ENCODE results near the gene ALDH1B1. TPM values are rescaled to one million over a fixed set of nuclear protein-coding genes. Genes with fewer than 3 reads are reported as not detected.

ALDH1B1 gene
- total RNA-seq, 4 donors from 2014 or later, result 14.7 to 42.0 (median 37.0) TPM

DNA sequence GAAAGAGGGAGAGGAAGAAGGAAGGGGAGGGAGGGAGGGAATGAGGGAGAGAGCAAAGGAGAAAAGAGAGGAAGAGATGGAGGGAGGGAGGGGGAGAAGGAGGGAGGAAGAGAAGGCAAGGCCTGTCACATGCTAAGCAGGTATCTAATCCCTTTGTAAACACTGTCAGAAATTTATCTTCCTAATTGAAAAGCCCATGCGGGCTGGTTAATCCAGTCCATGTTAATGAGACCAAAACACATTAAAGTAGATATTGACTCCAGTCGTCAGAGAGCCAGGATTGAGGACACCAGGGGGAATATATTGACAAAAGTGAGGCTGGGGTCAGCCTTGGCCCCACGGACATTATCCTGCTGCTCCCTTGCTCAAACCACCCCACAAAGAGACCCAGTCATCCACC lies 37.4 kb upstream of the ALDH1B1 start:
- Histone ChIP-seq H3K27ac (no peak overlapping the region), H3K27me3 (no peaks in the 10 kb centered on the region), H3K4me3 (no peak overlapping the region), H3K36me3 (no peaks in the 10 kb centered on the region), H3K4me1 (no peaks in the 10 kb centered on the region), H3K9me3 (no peaks in the 10 kb centered on the region)
- TF ChIP-seq CTCF (IDR thresholded peaks at IDR 0.05), result no peak
- TF ChIP-seq POLR2A (IDR thresholded peaks at IDR 0.05), result no peak
- DNase-seq, result no peak

- H3K9me3 ChIP-seq, result no peaks in the 10 kb centered on the region
- TF ChIP-seq POLR2A (IDR thresholded peaks at IDR 0.05) (no peak), CTCF (IDR thresholded peaks at IDR 0.05) (no peak)
- no peak overlapping the region for H3K4me3 ChIP-seq
- no peak overlapping the region for H3K27ac ChIP-seq
- no peak for DNase-seq
- H3K36me3 ChIP-seq, result no peaks in the 10 kb centered on the region
- H3K27me3 ChIP-seq, result no peaks in the 10 kb centered on the region
- no peaks in the 10 kb centered on the region for H3K4me1 ChIP-seq
Measured at GRCh38 chr9:38355517-38356120, 36.9 kb upstream of the ALDH1B1 start.

GRCh38 chr9:38356851-38357250 lies 35.7 kb upstream of the ALDH1B1 start:
- no peak for TF ChIP-seq CTCF (IDR thresholded peaks at IDR 0.05)
- no peak for TF ChIP-seq POLR2A (IDR thresholded peaks at IDR 0.05)
- no peaks in the 10 kb centered on the region for H3K27me3 ChIP-seq
- no peaks in the 10 kb centered on the region for H3K36me3 ChIP-seq
- no peaks in the 10 kb centered on the region for H3K4me1 ChIP-seq
- no peak overlapping the region for H3K4me3 ChIP-seq
- no peak overlapping the region for H3K27ac ChIP-seq
- DNase-seq, result no peak
- no peaks in the 10 kb centered on the region for H3K9me3 ChIP-seq

DNA sequence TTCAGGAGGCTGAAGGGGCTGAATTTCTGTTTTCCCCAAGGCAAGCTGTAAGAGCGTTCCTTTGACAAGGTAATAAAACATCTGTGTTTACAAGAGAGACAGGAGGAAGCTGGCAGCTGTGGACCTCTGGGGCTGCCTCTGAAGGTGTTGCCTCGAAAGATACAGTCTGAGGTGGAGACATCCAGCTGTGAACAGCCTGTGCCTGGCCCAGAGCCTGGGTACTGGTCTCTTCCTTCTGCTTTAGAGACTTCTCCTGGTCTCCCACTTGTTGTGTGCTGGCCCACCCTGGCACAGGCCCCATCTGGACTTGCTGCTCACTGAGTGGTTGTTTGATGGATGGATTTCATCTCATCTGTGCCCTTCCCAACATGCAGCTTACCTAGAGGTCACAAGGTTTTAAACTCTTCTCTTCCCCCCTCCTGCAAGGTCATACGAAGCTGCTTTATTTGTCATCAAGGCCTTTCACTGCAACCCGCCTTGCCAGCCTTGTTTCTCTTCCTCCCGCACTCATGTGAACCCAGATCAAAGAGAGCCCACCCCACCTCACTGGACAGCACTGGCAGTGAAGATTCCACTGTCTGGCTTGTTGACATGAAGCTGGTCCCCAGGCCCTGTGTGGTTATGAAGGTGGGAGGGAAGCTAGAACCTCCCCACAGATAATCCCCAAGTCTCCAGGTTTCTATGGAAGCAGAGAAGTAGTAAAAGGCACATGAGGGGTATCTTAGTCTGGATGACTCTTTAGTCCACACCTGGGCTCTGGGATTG lies 35.0 kb upstream of the ALDH1B1 start:
- no peaks in the 10 kb centered on the region for H3K9me3 ChIP-seq
- no peak overlapping the region for H3K27ac ChIP-seq
- DNase-seq, result peak in 1 of 3 donors; percentile 32
- TF ChIP-seq POLR2A (IDR thresholded peaks at IDR 0.05) (no peak), CTCF (IDR thresholded peaks at IDR 0.05) (no peak)
- H3K36me3 ChIP-seq, result no peaks in the 10 kb centered on the region
- H3K4me1 ChIP-seq, result no peaks in the 10 kb centered on the region
- no peaks in the 10 kb centered on the region for H3K27me3 ChIP-seq
- H3K4me3 ChIP-seq, result no peak overlapping the region

DNA sequence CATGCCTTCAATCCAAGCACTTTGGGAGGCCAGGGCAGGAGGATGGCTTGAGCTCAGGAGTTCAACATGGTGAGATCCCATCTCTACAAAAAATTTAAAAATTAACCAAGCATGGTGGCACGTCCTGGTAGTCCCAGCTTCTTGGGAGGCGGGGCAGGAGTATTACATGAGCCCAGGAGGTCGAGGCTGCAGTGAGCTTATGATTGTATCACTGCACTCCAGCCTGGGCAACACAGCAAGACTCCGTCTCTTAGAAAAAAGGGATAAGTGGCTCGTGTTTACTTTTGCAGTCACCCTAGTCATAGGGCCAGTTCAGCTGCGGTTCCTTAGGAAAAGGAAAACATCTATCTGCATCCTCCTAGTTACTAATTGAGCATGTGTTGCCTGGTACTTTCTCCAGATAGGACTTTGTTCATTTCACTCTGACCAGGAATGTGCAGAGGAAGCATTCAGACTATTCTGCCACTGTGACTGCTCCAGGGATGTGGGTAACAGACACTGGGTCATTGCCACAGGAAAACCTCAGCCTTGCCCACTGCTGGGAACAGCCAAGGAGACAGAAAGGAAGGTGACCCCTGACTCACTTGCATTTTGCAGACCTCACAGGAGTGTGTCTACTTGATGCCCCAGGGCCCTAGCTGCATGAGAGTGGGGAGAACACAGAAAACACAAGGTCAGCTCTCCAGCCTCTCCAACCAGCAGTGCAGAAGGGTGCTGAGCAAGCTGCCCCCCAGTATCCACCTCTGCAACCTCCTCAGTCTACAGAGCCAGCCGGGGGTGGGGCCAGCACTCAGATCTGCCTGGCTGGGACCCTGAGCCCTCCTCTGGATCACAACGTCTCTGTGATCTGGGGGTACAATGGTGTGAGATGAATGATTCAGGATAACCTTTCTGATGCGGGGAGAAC lies 33.9 kb upstream of the ALDH1B1 start:
- Histone ChIP-seq H3K4me3 (no peak overlapping the region), H3K27ac (no peak overlapping the region)
- peak in 1 of 3 donors; percentile 27 for DNase-seq

More for the DNA sequence above, 33.9 kb upstream of the ALDH1B1 start:
- Histone ChIP-seq H3K4me1 (no peaks in the 10 kb centered on the region), H3K36me3 (no peaks in the 10 kb centered on the region), H3K27me3 (no peaks in the 10 kb centered on the region), H3K9me3 (no peaks in the 10 kb centered on the region)
- no peak for TF ChIP-seq CTCF (IDR thresholded peaks at IDR 0.05)
